Smooth muscle cell (in vitro differentiated cells): ENCODE data around the gene GALNT10. TPM values are rescaled to one million over a fixed set of nuclear protein-coding genes. Genes with fewer than 3 reads are reported as not detected.

Experiments
- DNase-seq: peaks from one replicate; lab custom pipeline; 2025; ENCODE audit not compliant: unreplicated experiment; lab: John Stamatoyannopoulos, UW
- H2AFZ ChIP-seq: fragments of 200-600 bp; sonication (generic); 2 replicates; pipeline ENCODE4 v1.6.0; 2016; ENCODE audit warnings: antibody characterized with exemption, low read depth, mild to moderate bottlenecking
- H3F3A ChIP-seq: fragments of 200-600 bp; sonication (generic); 2 replicates; pipeline ENCODE4 v1.6.0; 2017; ENCODE audit warnings: antibody characterized with exemption, low read depth
- H3K27ac ChIP-seq: fragments of 200-600 bp; sonication (generic); 2 replicates; pipeline ENCODE4 v1.5.1; 2016; ENCODE audit warnings: low read depth, mild to moderate bottlenecking
- H3K27me3 ChIP-seq: fragments of 200-600 bp; sonication (generic); 2 replicates; pipeline ENCODE4 v1.6.1; 2016; ENCODE audit warnings: low read depth, mild to moderate bottlenecking
- H3K36me3 ChIP-seq: fragments of 200-600 bp; sonication (generic); 2 replicates; pipeline ENCODE4 v1.5.1; 2016; ENCODE audit warnings: low read depth
- H3K4me1 ChIP-seq: fragments of 200-600 bp; sonication (generic); 2 replicates; pipeline ENCODE4 v1.5.1; 2016; ENCODE audit warnings: low read depth
- H3K4me2 ChIP-seq: fragments of 200-600 bp; sonication (generic); 2 replicates; pipeline ENCODE4 v1.6.0; 2016; ENCODE audit warnings: mild to moderate bottlenecking
- H3K4me3 ChIP-seq: fragments of 200-600 bp; sonication (generic); 2 replicates; pipeline ENCODE4 v1.5.1; 2016; ENCODE audit warnings: mild to moderate bottlenecking
- H3K79me2 ChIP-seq: fragments of 200-600 bp; sonication (generic); 2 replicates; pipeline ENCODE4 v1.6.0; 2016; ENCODE audit warnings: low read depth, mild to moderate bottlenecking
- H3K9ac ChIP-seq: fragments of 200-600 bp; sonication (generic); 2 replicates; pipeline ENCODE4 v1.6.0; 2016; ENCODE audit warnings: low read depth
- H3K9me3 ChIP-seq: fragments of 200-600 bp; sonication (generic); replicated peaks from 2 replicates; pipeline ENCODE4 v1.5.1; 2016; ENCODE audit warnings: low read depth
- H4K20me1 ChIP-seq: fragments of 200-600 bp; sonication (generic); 2 replicates; pipeline ENCODE4 v1.6.0; 2016; ENCODE audit warnings: low read depth
- CTCF ChIP-seq: fragments of 200-600 bp; sonication (generic); IDR thresholded peaks from 2 replicates; pipeline ENCODE4 v1.5.1; 2017; ENCODE audit warnings: borderline replicate concordance, mild to moderate bottlenecking, antibody characterized with exemption; ENCODE audit not compliant: insufficient read depth, poor library complexity, severe bottlenecking
- WGBS: methylation state at CpG from one replicate; pipeline ENCODE4 v1.1.7; 2016; ENCODE audit warnings: low lambda C conversion rate; 5-methylcytosine and 5-hydroxymethylcytosine counted together
- polyA plus RNA-seq: library from polyadenylated mRNA; unstranded; fragments of >200 nt; fragmentation: Nextera tagmentation; extraction: Ambion mirVana; gene quantifications from 2 replicates; pipeline ENCODE4 v1.2.1, GENCODE V29; 2016
- total RNA-seq: library from RNA; depleted of rRNA; stranded (reverse); fragments of >200 nt; gene quantifications from 2 replicates; pipeline ENCODE4 v1.2.3, GENCODE V29; 2014

The GALNT10 gene
- total and polyA plus RNA-seq, 2 experiments from 2014 or later, result 23.6 to 24.6 TPM

- DNase-seq, result no peak
- Histone ChIP-seq H3K4me1 (no peaks in the 10 kb centered on the region), H3F3A (no peaks in the 10 kb centered on the region), H3K79me2 (no peaks in the 10 kb centered on the region), H3K9ac (no peak overlapping the region), H3K36me3 (peaks cover 10% of the 10 kb centered on the region), H3K4me3 (no peak overlapping the region), H2AFZ (no peak overlapping the region), H3K27me3 (no peaks in the 10 kb centered on the region), H3K9me3 (no peaks in the 10 kb centered on the region), H3K4me2 (no peak overlapping the region), H4K20me1 (no peaks in the 10 kb centered on the region), H3K27ac (no peak overlapping the region)
- 90% methylated on average over 3 of the region's 3 CpGs for WGBS
- no peak for TF ChIP-seq CTCF
Observed at GRCh38 chr5:154459015-154459414, 268.5 kb downstream of the GALNT10 start.

DNA sequence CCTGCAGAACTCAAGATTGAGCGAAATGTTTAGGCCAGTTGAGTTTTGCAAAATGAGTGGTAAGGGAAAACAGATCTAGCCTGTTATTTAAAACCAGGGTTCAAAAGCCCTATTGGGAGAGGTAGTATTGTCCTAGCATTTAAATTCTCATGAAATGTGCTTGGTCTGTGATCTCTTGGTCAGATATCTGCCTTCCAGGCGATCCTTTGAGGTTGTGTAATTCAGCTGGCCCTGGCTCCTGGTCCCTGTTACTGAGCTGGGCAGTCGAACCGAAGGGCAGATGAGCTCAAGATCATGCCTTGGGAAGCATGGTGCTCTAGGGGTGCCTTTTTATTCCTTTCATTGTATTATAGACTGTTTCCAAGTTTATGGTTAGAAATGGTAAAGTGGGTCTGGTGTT, 269.6 kb downstream of the GALNT10 start:
- no peak for TF ChIP-seq CTCF
- 80% methylated on average over 4 of the region's 4 CpGs for WGBS
- peaks cover 5% of the 10 kb centered on the region for H3K36me3 ChIP-seq

DNA sequence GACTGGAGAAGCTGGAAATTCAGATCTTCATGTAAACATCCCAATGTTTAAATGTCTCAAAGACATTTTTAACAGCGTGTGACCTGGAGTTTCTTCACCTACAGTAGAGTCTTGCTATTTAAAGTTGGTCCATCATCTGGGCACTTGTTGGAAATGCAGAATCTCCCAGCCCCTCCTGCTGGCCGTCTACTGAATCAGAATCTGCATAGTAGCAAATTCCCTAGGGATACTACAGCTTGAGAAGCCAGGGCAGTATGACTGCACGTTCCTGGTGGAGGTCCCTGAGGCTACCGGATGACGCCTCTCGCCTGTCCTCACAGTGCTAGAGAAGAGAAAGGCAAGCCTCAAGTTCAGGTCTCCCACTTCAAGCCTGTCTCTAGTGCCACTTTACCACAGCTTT, 271.0 kb downstream of the GALNT10 start:
- H3K36me3 ChIP-seq, result no peaks in the 10 kb centered on the region
- no peak overlapping the region for H3K27ac ChIP-seq
- H3K9ac ChIP-seq, result no peak overlapping the region
- DNase-seq, result no peak
- no peaks in the 10 kb centered on the region for H3K27me3 ChIP-seq
- H3K79me2 ChIP-seq, result no peaks in the 10 kb centered on the region
- H2AFZ ChIP-seq, result no peak overlapping the region
- TF ChIP-seq CTCF, result peak; percentile 36
- WGBS, result 45% methylated on average over 6 of the region's 6 CpGs
- H3K4me3 ChIP-seq, result no peak overlapping the region
- H3K4me2 ChIP-seq, result no peak overlapping the region
- H3K9me3 ChIP-seq, result no peaks in the 10 kb centered on the region
- no peaks in the 10 kb centered on the region for H4K20me1 ChIP-seq
- no peaks in the 10 kb centered on the region for H3F3A ChIP-seq
- no peaks in the 10 kb centered on the region for H3K4me1 ChIP-seq

More for the DNA sequence above, 269.6 kb downstream of the GALNT10 start:
- H3K9me3 ChIP-seq, result no peaks in the 10 kb centered on the region
- H3K9ac ChIP-seq, result no peak overlapping the region
- no peak overlapping the region for H2AFZ ChIP-seq
- no peaks in the 10 kb centered on the region for H4K20me1 ChIP-seq
- no peak overlapping the region for H3K27ac ChIP-seq
- H3K4me2 ChIP-seq, result no peak overlapping the region
- H3K4me1 ChIP-seq, result no peaks in the 10 kb centered on the region
- no peaks in the 10 kb centered on the region for H3F3A ChIP-seq
- no peak for DNase-seq
- H3K27me3 ChIP-seq, result no peaks in the 10 kb centered on the region
- H3K79me2 ChIP-seq, result no peaks in the 10 kb centered on the region
- no peak overlapping the region for H3K4me3 ChIP-seq

DNA sequence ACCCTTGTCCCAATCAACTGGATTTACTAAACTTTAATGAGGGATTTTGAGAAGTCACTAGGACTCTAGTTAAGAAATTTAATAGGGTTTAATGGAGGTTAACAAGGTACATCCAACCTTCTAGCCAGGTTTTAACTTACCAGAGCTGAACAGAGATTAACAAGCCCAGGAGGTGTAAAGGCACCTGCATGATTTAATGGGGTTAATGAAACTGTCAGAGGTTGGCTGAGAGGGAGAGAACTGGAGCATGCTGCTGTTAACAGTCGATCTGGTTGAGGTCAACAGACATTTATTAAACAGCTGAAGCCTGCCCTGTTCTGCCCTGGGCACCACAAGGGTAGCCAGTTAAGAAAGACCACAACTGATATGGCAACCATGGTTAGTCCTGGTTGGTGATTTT, 273.9 kb downstream of the GALNT10 start:
- Histone ChIP-seq H3F3A (no peaks in the 10 kb centered on the region), H4K20me1 (no peaks in the 10 kb centered on the region), H3K4me2 (no peak overlapping the region), H3K27me3 (no peaks in the 10 kb centered on the region), H3K9ac (no peak overlapping the region), H3K4me3 (no peak overlapping the region), H3K9me3 (no peaks in the 10 kb centered on the region), H2AFZ (no peak overlapping the region), H3K36me3 (no peaks in the 10 kb centered on the region), H3K79me2 (no peaks in the 10 kb centered on the region), H3K4me1 (no peaks in the 10 kb centered on the region), H3K27ac (no peak overlapping the region)
- WGBS, result 36% methylated on average over 1 of the region's 1 CpG
- no peak for TF ChIP-seq CTCF
- DNase-seq, result no peak
